ENCODE results near the gene PCOLCE2. TPM values are rescaled to one million over a fixed set of nuclear protein-coding genes. Genes with fewer than 3 reads are reported as not detected.

Gene PCOLCE2
- total and polyA plus RNA-seq, 8 donors, result 0.23 to 2.5 (median 0.66) TPM

GRCh38 chr3:142897807-142898206 lies 8.9 kb upstream of the PCOLCE2 start:
- WGBS, 2 donors, result 48 to 64% methylated on average over 2 of the region's 2 CpGs
- H3K27me3 ChIP-seq, result no peaks in the 10 kb centered on the region
- intact Hi-C loops (cut with DNase I), result no loop called here
- DNase-seq (no peak), ATAC-seq (no peak), FAIRE-seq (no peak)
- no peaks in the 10 kb centered on the region for H3K36me3 ChIP-seq
- H3K4me1 ChIP-seq, result no peaks in the 10 kb centered on the region
- no peak overlapping the region for H3K27ac ChIP-seq
- H3K4me3 ChIP-seq, result no peak overlapping the region
- TF ChIP-seq CTCF (IDR thresholded peaks at IDR 0.05), result no peak
- H3K9me3 ChIP-seq, result no peaks in the 10 kb centered on the region

DNA sequence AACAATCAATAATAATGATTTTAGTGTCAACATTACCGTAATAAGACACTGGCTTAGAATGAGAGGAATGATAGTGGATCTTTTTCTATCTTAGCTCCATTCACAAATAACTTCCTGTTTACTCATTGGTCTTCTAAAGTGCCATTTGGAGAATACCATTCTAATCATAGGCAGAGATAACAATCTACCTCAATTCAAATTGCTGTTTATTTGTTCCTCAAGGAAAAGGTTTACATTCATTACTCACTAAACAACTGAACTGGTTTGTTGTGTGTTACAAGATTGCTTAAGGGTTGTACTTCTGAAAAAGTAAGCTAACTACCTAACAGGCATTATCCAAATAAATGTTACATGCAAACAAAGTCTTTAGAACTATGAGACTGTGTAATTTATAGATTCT lies 8.1 kb upstream of the PCOLCE2 start:
- H3K27ac ChIP-seq, result no peak overlapping the region
- no peak for FAIRE-seq

GRCh38 chr3:142896201-142896755 lies 7.4 kb upstream of the PCOLCE2 start:
- Histone ChIP-seq H3K4me1 (no peaks in the 10 kb centered on the region), H3K36me3 (no peaks in the 10 kb centered on the region), H3K9me3 (no peaks in the 10 kb centered on the region), H3K27me3 (no peaks in the 10 kb centered on the region), H3K4me3 (no peak overlapping the region), H3K27ac (no peak overlapping the region)
- TF ChIP-seq CTCF (IDR thresholded peaks at IDR 0.05), result no peak
- intact Hi-C loops (cut with DNase I), result no loop called here
- WGBS, 2 donors, result 85 to 90% methylated on average over 9 of the region's 9 CpGs
- ATAC-seq (no peak), DNase-seq (no peak), FAIRE-seq (no peak)

More for the DNA sequence above, 8.1 kb upstream of the PCOLCE2 start:
- no peak for DNase-seq
- no peaks in the 10 kb centered on the region for H3K27me3 ChIP-seq
- no peaks in the 10 kb centered on the region for H3K36me3 ChIP-seq
- WGBS, 2 donors, result 17 to 26% methylated on average over 1 of the region's 1 CpG
- TF ChIP-seq CTCF (IDR thresholded peaks at IDR 0.05), result no peak
- intact Hi-C loops (cut with DNase I), result no loop called here
- no peaks in the 10 kb centered on the region for H3K4me1 ChIP-seq
- H3K9me3 ChIP-seq, result no peaks in the 10 kb centered on the region
- no peak overlapping the region for H3K4me3 ChIP-seq
- no peak for ATAC-seq

DNA sequence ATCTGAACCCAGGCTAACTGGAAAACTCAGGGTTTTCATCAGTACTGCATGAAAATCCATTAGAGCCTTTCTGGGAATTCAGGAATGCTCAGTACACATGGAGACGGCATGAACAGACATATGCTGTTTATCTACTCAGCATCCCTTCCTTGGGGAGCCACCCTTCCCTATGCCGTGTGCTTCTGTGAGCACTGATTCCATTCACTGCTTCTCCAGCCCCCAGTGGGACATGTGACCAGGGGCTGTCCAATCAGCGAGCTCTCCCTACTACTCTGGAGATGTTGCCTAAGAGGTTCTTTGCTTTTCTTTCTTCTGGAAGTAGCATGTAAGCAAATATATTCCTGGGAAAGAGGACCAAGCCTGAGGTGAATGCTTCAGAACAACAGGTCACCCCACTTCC lies 5.6 kb upstream of the PCOLCE2 start:
- WGBS, 2 donors, result 64 to 74% methylated on average over 3 of the region's 3 CpGs
- TF ChIP-seq CTCF (IDR thresholded peaks at IDR 0.05), result no peak
- Histone ChIP-seq H3K4me1 (no peaks in the 10 kb centered on the region), H3K27ac (no peak overlapping the region), H3K36me3 (no peaks in the 10 kb centered on the region), H3K9me3 (no peaks in the 10 kb centered on the region), H3K4me3 (no peak overlapping the region), H3K27me3 (peaks cover 0 to 6% (median 0%) of the 10 kb centered on the region in 4 donors)
- no peak for ATAC-seq
- FAIRE-seq, result no peak
- no peak for DNase-seq
- intact Hi-C loops (cut with DNase I), result no loop called here

GRCh38 chr3:142892714-142893113 lies 3.8 kb upstream of the PCOLCE2 start:
- 85 to 90% methylated on average over 2 of the region's 2 CpGs for WGBS, 2 donors
- Histone ChIP-seq H3K27me3 (peaks cover 0 to 6% (median 0%) of the 10 kb centered on the region in 4 donors), H3K36me3 (no peaks in the 10 kb centered on the region), H3K4me3 (no peak overlapping the region), H3K9me3 (no peaks in the 10 kb centered on the region), H3K27ac (no peak overlapping the region), H3K4me1 (no peaks in the 10 kb centered on the region)
- no peak for ATAC-seq
- intact Hi-C loops (cut with DNase I), result no loop called here
- FAIRE-seq, result no peak
- no peak for TF ChIP-seq CTCF (IDR thresholded peaks at IDR 0.05)
- no peak for DNase-seq
